ENCODE results near the gene UBE2V1.
A peak's percentile ranks its signal among the peaks of the same experiment; 100 is the strongest.
"Not testable (repeated sequence)": the region's sequence is repeated elsewhere in the genome, so short reads cannot be mapped to it uniquely, and the experiment has no call there.

Gene UBE2V1

DNA sequence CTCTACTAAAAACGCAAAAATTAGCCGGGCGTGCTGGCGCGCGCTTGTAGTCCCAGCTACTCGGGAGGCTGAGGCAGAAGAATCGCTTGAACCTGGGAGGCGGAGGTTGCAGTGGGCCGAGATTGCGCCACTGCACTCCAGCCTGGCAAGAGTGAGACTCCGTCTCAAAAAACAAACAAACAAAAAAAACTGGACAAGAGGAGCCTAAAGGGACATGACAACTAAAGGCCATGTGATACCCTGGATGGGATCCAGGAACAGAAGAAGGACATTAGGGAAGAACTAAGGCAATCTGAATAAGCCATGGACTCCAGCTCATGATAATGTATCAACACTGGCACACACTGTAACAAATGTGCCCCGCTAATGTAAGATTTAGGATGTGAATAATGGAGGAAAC is 24.8 kb upstream of the UBE2V1 start:
- DNase-seq: not testable (repeated sequence)

GRCh38 chr20:50136822-50137599 is 24.1 kb upstream of the UBE2V1 start:
- DNase-seq: no peak

- not testable (repeated sequence) for DNase-seq
Measured at GRCh38 chr20:50135157-50135556, 22.2 kb upstream of the UBE2V1 start.

GRCh38 chr20:50133474-50134217 is 20.7 kb upstream of the UBE2V1 start:
- DNase-seq: no peak

- no peak for DNase-seq
Measured at GRCh38 chr20:50133041-50133440, 20.1 kb upstream of the UBE2V1 start.

GRCh38 chr20:50130995-50131394 is 18.0 kb upstream of the UBE2V1 start:
- no peak for DNase-seq

DNA sequence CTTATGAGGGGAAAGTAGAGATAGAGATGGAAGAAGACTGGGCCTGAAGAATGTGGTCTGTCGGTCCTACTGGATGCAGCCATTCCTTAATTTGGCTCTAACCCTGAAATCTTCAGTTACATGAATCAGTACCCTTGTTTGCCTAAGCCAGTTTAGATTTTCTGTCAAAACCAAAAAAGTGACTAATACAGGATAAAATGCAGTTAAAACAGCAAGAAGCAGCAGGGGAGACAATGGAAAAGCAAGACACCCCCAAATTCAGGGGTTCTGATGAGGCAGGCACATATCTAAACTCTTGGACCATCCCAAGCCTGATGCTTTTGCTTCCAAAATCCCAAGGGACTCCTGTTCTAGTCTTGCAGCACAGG is 17.4 kb upstream of the UBE2V1 start:
- DNase-seq: no peak

DNA sequence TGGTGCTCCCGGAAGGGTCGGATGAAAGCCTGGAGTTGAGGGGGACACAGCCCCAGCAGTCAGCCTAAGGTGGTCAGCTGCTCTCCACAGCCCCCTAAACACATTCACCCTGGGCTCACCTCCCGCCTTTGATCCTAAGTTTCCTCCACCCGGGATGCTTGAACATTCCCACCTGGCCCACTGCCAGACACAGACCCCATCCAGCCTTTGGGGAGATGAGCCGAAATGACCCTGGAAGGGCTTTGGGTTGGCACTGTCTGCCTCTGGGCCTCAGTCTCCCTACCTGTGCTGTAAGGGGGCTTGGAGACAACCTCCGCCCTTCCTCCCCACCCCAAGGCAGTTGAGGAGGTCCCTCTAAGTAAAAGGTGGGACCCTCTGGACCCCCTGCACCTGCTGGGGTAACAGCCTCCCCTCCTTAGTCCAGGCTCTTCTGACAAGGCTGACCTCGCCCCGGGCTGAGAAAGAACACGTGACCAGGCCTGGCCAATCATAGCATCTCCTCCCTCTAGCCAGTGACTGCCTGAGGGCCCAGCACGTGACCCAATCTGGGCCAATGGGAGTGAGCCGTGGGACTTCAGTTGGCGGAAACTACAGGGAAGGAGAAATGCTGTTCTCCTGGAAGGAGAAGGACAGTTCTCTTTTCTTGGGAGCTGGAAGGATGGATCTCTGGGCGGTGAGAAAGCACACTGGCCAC is 16.9 kb upstream of the UBE2V1 start:
- no peak for DNase-seq

DNA sequence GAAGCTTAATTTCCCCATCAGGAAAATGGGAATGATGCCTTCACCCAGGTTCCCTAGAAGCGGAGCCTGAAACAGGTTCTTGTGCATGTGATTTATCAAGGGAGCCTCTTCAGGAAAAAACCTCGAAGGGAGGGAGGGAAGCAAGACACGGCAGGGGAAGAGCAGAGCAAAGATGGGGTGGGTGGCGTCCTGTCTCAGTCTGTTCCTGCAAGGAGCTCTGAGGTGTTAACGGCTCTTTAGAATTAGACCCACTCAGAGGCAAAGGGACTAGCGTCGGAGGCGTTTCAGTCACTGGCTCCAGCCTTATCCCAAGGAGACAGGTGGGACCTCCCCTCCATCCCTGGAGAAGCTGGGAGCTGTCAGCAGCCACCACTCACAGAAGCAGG is 15.6 kb upstream of the UBE2V1 start:
- no peak for DNase-seq

- no peak for DNase-seq
Measured at GRCh38 chr20:50127587-50128519, 14.9 kb upstream of the UBE2V1 start.

DNA sequence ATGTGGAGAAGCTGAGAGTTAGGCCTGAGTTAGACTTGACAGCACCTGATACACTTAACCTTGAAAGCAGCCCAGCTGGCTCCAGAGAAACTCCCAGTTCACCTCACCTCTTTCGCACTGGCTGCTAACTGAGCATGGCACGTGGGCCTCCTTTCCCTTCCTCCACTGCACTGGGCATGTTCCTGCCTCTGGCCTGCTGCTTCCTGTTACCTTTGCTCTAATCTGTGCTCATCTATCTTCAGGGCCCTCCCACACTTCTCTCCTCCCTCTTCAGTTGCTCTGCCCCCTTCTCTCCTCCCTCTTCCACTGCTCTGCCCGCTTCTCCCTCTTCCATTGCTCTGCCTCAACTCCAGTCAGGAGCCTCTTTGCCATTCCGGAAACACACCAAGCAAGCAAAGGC is 13.7 kb upstream of the UBE2V1 start:
- DNase-seq: no peak

DNA sequence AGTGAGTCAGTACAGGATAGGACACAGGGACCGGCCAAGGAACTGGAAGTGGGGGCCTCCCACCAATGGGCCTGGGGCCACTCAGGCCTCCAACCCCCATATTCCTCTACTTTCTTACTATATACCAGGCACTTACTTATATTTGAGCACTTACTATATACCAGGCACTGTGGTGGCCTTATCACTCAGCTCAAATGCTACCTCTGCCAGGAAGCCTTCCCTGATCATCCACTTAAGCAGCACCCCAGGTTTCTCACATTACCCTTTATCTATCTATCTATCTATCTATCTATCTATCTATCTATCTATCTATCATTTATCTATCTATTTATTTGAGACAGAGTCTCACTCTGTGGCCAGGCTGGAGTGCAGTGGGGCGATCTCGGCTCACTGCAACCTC is 12.3 kb upstream of the UBE2V1 start:
- DNase-seq: no peak

GRCh38 chr20:50124496-50124895 is 11.5 kb upstream of the UBE2V1 start:
- no peak for DNase-seq

DNA sequence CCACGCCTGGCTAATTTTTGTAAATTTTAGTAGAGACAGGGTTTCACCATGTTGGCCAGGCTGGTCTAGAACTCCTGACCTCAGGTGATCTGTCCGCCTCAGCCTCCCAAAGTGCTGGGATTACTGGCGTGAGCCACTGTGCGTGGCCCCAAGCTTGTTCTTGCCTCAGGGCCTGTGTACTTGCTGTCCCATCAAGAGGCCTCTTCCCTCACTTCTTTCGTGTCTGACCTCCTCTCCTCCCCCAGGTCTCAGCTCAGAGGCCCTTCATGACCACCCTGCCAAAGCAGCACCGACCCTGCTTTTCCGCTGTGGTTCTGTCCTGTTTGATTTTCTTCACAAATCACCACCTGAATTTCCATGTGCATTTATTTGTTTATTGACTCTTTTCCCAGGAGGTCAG is 10.5 kb upstream of the UBE2V1 start:
- DNase-seq: no peak

- DNase-seq: no peak
Measured at GRCh38 chr20:50122763-50123162, 9.8 kb upstream of the UBE2V1 start.

DNA sequence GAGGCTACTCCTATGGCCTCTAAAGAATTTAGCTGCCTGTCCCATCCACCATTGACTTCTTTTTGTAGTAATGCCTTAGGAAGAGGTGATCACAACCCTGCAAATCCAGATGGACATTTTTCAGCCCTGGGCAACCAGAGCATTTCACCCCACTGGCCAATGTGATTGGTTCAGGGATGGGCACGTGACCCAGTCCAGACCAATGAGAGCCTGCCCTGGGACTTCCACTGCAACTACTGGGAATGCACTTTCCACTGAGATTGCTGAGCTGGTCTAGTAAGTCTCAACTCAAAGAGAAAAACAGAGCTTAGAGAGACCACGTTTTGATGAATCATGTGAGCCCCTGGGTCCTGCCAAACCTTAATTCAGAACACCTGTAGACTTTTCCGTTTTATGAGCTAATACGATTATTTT is 8.9 kb upstream of the UBE2V1 start:
- no peak for DNase-seq

- peak; percentile 35 to 61 (median 54) for DNase-seq
Measured at GRCh38 chr20:50120935-50121693, 8.2 kb upstream of the UBE2V1 start.

DNA sequence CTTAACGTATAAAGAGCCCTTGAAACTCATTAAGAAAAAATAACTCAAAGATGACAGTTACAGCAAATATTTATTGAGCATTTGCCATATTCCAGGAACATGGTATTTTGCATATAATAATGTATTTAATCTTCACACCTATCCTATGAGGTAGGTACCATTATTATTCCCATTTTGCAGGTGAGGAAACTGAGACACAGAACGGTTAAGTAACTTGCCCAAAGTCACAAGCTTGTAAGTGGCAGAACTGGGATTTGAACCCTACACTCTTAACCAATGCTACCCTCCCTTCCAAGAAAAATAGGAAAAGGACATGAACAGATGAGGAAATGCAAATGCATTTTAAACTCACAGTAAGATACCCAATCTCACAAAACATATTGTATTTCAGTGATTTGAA is 5.3 kb upstream of the UBE2V1 start:
- no peak for DNase-seq

GRCh38 chr20:50116368-50116999 is 3.5 kb upstream of the UBE2V1 start:
- DNase-seq: no peak

DNA sequence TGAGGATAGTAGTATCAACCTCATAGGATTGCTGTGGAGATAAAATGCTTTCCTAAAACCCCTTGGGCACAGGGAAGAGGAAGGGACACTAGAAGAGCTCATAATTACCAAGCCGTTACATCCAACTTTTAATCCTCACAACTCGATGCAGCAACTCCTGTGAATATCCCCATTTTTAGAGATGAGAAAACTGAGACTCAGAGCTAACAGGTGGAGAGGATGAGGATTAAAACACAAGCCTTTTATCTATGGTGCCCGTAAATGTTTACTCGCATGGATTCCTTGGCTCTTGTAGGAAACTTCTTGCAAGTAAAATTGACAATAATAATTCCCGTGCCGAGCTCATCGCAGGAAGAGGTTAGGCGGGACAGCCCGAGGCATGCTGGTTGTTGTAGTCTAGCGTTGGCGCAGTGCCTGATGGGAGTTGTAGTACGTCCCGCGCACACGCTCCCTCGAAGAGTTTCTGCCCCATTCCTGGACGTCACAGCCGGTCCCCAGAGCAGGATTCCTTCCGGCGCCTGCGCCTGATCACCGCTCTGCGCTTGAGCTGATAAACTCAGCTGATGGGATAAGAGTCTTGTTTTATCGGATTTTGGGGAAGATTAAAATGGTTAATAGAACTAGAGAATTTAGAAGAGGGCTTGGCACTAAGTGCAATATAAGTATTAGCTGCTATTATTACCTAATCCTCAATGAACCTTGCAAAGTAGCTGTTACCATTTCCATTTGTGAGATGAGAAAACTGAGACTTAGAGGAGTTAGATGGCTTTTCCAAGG is 2.8 kb upstream of the UBE2V1 start:
- peak; percentile 81 to 92 (median 87) for DNase-seq
